Osteoblast (primary cell): ENCODE data around the gene RAF1. TPM values are rescaled to one million over a fixed set of nuclear protein-coding genes. Genes with fewer than 3 reads are reported as not detected.
A peak's percentile ranks its signal among the peaks of the same experiment; 100 is the strongest.
"Not testable (repeated sequence)": the region's sequence is repeated elsewhere in the genome, so short reads cannot be mapped to it uniquely, and the experiment has no call there.

Experiments
- DNase-seq: peaks from one replicate; pipeline ENCODE4 v3.0.0; 2011; ENCODE audit warnings: low spot score, mixed read lengths; ENCODE audit not compliant: insufficient read length; ENCODE audit errors: missing footprints
- H2AFZ ChIP-seq: 2 replicates; pipeline ENCODE4 v1.6.0; 2011; ENCODE audit warnings: mild to moderate bottlenecking, low read length
- H3K27ac ChIP-seq: 2 replicates; pipeline ENCODE4 v1.5.1; 2011; ENCODE audit warnings: mild to moderate bottlenecking, low read depth, low read length, moderate library complexity
- H3K27me3 ChIP-seq: 2 replicates; pipeline ENCODE4 v1.6.0; 2012; ENCODE audit warnings: mild to moderate bottlenecking, control low read depth, inconsistent platforms, low read length, moderate library complexity; ENCODE audit not compliant: insufficient read depth
- H3K36me3 ChIP-seq: 2 replicates; pipeline ENCODE4 v1.5.1; 2011; ENCODE audit warnings: mild to moderate bottlenecking, low read length, control low read depth, moderate library complexity; ENCODE audit not compliant: insufficient read depth
- H3K4me1 ChIP-seq: 2 replicates; pipeline ENCODE4 v1.5.1; 2011; ENCODE audit warnings: mild to moderate bottlenecking, low read length, control low read depth, moderate library complexity; ENCODE audit not compliant: insufficient read depth
- H3K4me2 ChIP-seq: 2 replicates; pipeline ENCODE4 v1.6.0; 2011; ENCODE audit warnings: mild to moderate bottlenecking, low read length; ENCODE audit not compliant: insufficient read depth
- H3K4me3 ChIP-seq: fragments of 200-600 bp; sonication (generic); 3 replicates; pipeline ENCODE4 v1.5.1; 2012; ENCODE audit warnings: mild to moderate bottlenecking, low read length, inconsistent platforms; ENCODE audit not compliant: insufficient read depth
- H3K79me2 ChIP-seq: 2 replicates; pipeline ENCODE4 v1.6.0; 2012; ENCODE audit warnings: mild to moderate bottlenecking, low read length, control low read depth, inconsistent platforms; ENCODE audit not compliant: insufficient read depth
- H3K9me3 ChIP-seq: 2 replicates; pipeline ENCODE4 v1.5.1; 2011; ENCODE audit warnings: low read depth, low read length, control low read depth
- H4K20me1 ChIP-seq: 2 replicates; pipeline ENCODE4 v1.6.0; 2012; ENCODE audit warnings: mild to moderate bottlenecking, low read length, control low read depth; ENCODE audit not compliant: insufficient read depth
- CTCF ChIP-seq: IDR thresholded peaks from 2 replicates; pipeline ENCODE4 v1.5.1; 2011; ENCODE audit warnings: mild to moderate bottlenecking, low read depth, low read length, moderate library complexity; ENCODE audit errors: extremely low read depth
- total RNA-seq: library from RNA; depleted of rRNA; stranded (reverse); fragments of >200 nt; gene quantifications from 2 replicates; pipeline ENCODE4 v1.2.3, GENCODE V29; 2012

RAF1 gene
- total RNA-seq, 1 donor = 118 TPM

- Histone ChIP-seq H2AFZ (no peak within 1 kb of the TSS), H3K27me3 (peaks cover 5% of the 10 kb centered on the region), H3K36me3 (no peaks in the 10 kb centered on the region), H3K27ac (no peak within 1 kb of the TSS), H4K20me1 (no peaks in the 10 kb centered on the region), H3K4me1 (no peaks in the 10 kb centered on the region), H3K4me2 (no peak within 1 kb of the TSS), H3K4me3 (no peak within 1 kb of the TSS), H3K9me3 (no peaks in the 10 kb centered on the region), H3K79me2 (no peaks in the 10 kb centered on the region)
- DNase-seq = peak; percentile 23
- no peak for TF ChIP-seq CTCF
Observed at GRCh38 chr3:12545473-12545791, 118.5 kb downstream of the RAF1 start, which contains the start of gene MKRN2OS. Gene MKRN2OS, minus strand, starts transcription at chr3:12545499. Its CDS starts 35 bp downstream, at chr3:12545464.

DNA sequence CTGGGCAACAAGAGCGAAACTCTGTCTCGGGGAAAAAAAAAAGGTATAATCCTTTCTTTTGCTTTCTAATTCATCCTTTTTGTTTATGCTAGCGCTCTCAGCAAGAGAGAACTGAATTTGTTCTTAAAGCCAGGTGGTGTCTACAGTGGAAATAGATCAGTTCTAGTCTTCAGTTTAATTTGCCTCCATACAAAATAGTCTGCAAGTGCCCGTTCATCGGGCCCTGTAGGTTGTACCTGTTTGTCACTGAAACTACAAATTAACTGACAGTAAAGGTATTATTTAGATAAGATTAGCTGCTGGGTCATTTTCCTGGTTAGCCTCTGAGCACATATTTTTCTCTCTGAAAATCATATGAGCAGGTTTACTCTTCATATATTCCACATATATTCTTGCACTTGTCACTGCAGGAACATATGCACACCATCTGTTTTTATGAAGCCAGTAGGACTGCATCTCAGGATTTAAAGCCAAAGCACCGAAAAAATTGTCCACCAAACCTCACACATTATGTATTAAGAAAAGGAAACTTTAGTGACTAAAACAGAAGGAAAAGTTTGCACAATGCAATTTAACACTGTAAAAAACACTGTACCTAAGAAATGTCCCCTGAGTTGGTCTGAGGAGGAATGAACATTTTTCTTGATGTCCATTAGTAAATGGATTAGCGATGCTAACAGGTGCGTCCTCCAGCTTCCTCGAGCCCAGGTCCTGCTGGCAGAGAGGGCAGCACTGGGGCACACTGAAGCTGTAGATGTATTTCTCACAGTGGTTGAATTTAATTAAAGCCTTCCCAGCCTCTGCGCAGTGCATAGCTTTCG, 119.1 kb downstream of the RAF1 start:
- Histone ChIP-seq H3K4me2 (no peak overlapping the region), H3K36me3 (no peaks in the 10 kb centered on the region), H3K27ac (no peak overlapping the region), H4K20me1 (no peaks in the 10 kb centered on the region), H3K27me3 (peaks cover 1% of the 10 kb centered on the region), H3K9me3 (no peaks in the 10 kb centered on the region), H3K79me2 (no peaks in the 10 kb centered on the region), H2AFZ (no peak overlapping the region), H3K4me1 (no peaks in the 10 kb centered on the region), H3K4me3 (no peak overlapping the region)
- no peak for TF ChIP-seq CTCF
- DNase-seq = no peak

DNA sequence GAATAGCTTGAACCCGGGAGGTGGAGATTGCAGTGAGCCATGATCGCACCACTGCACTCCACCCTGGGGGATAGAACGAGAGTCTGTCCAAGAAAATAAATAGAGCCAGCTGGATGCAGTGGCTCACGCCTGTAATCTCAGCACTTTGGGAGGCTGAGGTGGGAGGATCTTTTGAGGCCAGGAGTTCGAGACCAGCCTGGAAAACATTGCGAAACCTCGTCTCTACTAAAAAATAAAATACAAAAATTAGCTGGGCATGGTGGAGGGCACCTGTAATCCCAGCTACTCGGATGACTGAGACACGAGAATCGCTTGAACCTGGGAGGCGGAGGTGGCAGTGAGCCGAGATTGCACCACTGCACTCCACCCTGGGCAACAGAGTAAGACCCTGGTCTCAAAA, 120.4 kb downstream of the RAF1 start:
- H3K4me1 ChIP-seq, H2AFZ ChIP-seq, H4K20me1 ChIP-seq, H3K27ac ChIP-seq, H3K79me2 ChIP-seq, H3K27me3 ChIP-seq, H3K4me3 ChIP-seq, H3K36me3 ChIP-seq, DNase-seq, H3K4me2 ChIP-seq, H3K9me3 ChIP-seq: not testable (repeated sequence)

DNA sequence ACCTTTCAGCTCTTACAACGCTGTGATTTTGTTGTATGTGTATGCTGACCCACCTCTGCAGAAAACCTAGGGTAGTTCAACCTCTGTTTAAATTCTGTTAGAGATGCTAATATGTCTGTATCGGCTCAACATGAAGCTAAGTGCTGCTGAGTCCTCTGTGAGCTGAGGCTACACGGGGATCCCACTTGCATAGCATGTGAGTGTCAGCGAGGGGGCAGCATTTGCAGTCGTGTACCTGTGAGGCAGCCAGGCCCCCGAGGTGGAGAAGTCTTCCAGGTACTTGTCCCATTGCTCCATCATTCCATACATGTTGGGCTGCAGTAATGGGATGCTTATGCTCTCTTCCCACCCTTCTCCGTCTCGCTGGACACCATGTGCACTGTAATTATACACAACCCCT, 122.3 kb downstream of the RAF1 start:
- H3K4me2 ChIP-seq = no peak overlapping the region
- no peak overlapping the region for H3K27ac ChIP-seq
- H3K27me3 ChIP-seq = no peaks in the 10 kb centered on the region
- no peak overlapping the region for H2AFZ ChIP-seq
- no peaks in the 10 kb centered on the region for H3K36me3 ChIP-seq
- H3K79me2 ChIP-seq = no peaks in the 10 kb centered on the region
- no peaks in the 10 kb centered on the region for H4K20me1 ChIP-seq
- peak; percentile 19 for TF ChIP-seq CTCF
- H3K4me1 ChIP-seq = no peaks in the 10 kb centered on the region
- DNase-seq = no peak
- no peak overlapping the region for H3K4me3 ChIP-seq
- H3K9me3 ChIP-seq = no peaks in the 10 kb centered on the region
